Stomach smooth muscle (tissue), 2 donors: Measurements from ENCODE around the gene RPL7A.
"Not testable (repeated sequence)": the region's sequence is repeated elsewhere in the genome, so short reads cannot be mapped to it uniquely, and the experiment has no call there.

Experiments used
- H3K27ac ChIP-seq: one replicate; pipeline ENCODE4 v1.7.0; 2013; ENCODE audit warnings: mild to moderate bottlenecking, low read length, inconsistent platforms
- H3K27me3 ChIP-seq, 2 donors: one replicate each; pipeline ENCODE4 v1.7.0; 2013; ENCODE audit warnings: low read length in 2 of 2; ENCODE audit not compliant: insufficient read depth in 2 of 2, control insufficient read depth in 1 of 2
- H3K36me3 ChIP-seq, 2 donors: one replicate each; pipeline ENCODE4 v1.7.0; 2013; ENCODE audit warnings: low read length in 2 of 2; ENCODE audit not compliant: control insufficient read depth in 2 of 2, insufficient read depth in 2 of 2
- H3K4me1 ChIP-seq: one replicate; pipeline ENCODE4 v1.7.0; 2013; ENCODE audit warnings: low read length; ENCODE audit not compliant: control insufficient read depth, insufficient read depth
- H3K4me3 ChIP-seq, 2 donors: one replicate each; pipeline ENCODE4 v1.7.0; 2013; ENCODE audit warnings: low read length in 2 of 2
- H3K9ac ChIP-seq, 2 donors: one replicate each; pipeline ENCODE4 v1.7.0; 2013; ENCODE audit warnings: low read length in 2 of 2, mild to moderate bottlenecking in 1 of 2
- H3K9me3 ChIP-seq, 2 donors: one replicate each; pipeline ENCODE4 v1.7.0; 2013; ENCODE audit warnings: low read length in 2 of 2; ENCODE audit not compliant: control insufficient read depth in 2 of 2
- donor health status: healthy.
- donor health status: Pancreatic carcinoma.

RPL7A gene

DNA sequence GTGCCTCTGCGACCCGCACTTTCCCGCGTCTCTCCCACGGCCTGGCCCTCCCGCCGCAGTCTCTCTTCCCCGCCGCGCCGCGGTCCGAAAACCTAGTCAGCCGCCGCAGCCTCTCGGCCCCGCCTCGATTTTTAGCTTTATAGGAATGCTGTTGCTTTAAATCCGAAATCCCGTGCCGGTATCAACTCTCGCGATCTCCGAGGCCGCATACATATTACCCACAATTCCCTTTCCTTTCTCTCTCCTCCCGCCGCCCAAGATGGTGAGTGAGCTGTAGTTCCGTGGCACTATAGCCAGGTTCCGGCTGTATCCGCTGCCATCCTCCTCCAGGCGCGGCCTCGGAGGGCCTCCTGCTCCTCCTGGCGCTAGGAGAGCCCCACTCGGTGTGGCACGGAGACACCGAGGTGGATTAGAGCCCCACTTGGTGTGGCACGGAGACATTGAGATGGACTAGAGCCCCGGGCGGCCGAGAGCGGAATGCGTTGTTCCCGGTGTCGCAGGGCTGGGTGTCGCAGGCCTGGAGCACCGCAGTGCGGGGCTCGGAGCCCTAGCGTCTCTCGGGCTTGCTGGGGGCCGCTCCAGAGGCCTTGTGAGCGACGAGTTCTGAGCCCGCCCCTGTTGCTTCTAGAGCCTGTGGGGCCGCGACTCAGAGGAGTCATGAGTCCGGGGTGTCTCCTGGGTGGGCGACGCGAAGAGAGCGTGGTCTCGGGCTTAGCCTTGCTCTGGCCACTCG lies at the start of gene RPL7A, which contains the start of gene MED22:
RPL7A (plus strand) TSS at position 234 of the 733 bp plus-strand sequence; CDS start at position 260, 26 bp downstream.
MED22 (minus strand) TSS at position 147 of the 733 bp plus-strand sequence. CDS start 1,469 bp downstream, outside the sequence.
- Histone ChIP-seq H3K36me3 (peaks cover 59 to 61% of the 10 kb centered on the region in 2 donors), H3K9ac (peak within 1 kb of the TSS; percentile 98), H3K27ac (peak within 1 kb of the TSS; percentile 94), H3K4me1 (peaks cover 31% of the 10 kb centered on the region), H3K4me3 (peak within 1 kb of the TSS; percentile 98 to 99), H3K27me3 (no peaks in the 10 kb centered on the region), H3K9me3 (no peaks in the 10 kb centered on the region)

DNA sequence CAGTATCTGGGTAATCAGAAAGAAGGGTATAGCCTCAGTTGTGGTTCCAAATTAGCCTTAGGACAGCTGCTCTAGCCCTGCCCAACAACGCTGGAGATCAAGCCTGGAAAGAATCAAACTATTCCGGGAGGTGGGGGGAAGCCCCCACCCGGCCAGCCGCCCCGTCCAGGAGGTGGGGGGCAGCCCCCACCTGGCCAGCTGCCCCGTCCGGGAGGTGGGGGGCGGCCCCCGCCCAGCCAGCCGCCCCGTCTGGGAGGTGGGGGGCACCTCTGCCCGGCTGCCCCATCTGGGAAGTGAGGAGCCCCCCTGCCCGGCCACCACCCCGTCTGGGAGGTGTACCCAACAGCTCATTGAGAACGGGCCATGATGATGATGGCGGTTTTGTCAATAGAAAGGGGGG lies 48.0 kb upstream of the RPL7A start:
- not testable (repeated sequence) for H3K9ac ChIP-seq, H3K36me3 ChIP-seq, H3K4me3 ChIP-seq, H3K27me3 ChIP-seq, H3K9me3 ChIP-seq, H3K27ac ChIP-seq, H3K4me1 ChIP-seq

DNA sequence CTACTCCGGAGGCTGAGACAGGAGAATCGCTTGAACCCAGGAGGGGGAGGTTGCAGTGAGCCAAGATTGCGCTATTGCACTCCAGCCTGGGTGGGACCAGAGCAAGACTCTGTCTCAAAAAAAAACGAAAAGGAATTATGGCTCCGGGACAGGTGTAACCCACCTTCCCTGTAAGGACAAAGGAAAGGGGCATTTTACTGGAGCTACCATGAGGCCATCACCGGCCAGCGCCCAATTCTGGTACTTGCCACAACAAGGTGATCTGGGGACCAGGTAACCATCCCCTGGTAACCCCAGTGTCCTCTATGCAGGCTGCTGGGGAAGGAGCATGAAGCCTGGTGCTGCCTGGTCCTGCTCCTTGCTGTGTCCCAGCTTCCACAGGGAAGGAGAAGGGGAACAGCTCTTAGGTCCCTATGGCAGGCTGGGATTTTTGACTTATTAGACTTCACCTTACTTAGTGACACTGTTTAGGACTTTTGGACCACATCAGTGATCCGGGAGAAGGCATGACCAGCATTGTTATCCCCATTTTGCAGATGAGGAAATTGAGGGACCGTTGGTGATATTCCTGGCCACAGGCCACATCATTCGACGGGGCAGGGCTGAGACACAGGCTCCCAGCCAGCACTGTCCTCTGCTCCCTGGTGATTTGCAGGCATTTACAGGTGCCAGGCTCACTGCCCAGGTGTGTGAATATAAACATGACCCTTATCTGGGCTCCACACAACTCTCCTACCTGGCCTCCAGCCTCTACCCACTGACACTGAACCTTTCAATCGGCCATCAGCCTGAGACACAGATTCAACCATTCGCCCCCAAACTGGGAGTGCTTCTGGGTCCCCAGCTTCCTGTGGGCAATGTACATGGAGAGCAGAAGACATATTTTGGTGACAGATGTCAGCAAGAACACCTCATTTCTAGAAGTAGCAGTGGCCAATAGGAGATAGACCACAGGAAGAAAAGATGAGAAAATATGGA lies 46.5 kb upstream of the RPL7A start:
- no peaks in the 10 kb centered on the region for H3K9me3 ChIP-seq
- no peaks in the 10 kb centered on the region for H3K4me1 ChIP-seq
- peaks cover 0 to 9% of the 10 kb centered on the region in 2 donors for H3K27me3 ChIP-seq
- no peaks in the 10 kb centered on the region for H3K36me3 ChIP-seq
- no peak overlapping the region for H3K4me3 ChIP-seq
- H3K27ac ChIP-seq: no peak overlapping the region
- no peak overlapping the region for H3K9ac ChIP-seq

DNA sequence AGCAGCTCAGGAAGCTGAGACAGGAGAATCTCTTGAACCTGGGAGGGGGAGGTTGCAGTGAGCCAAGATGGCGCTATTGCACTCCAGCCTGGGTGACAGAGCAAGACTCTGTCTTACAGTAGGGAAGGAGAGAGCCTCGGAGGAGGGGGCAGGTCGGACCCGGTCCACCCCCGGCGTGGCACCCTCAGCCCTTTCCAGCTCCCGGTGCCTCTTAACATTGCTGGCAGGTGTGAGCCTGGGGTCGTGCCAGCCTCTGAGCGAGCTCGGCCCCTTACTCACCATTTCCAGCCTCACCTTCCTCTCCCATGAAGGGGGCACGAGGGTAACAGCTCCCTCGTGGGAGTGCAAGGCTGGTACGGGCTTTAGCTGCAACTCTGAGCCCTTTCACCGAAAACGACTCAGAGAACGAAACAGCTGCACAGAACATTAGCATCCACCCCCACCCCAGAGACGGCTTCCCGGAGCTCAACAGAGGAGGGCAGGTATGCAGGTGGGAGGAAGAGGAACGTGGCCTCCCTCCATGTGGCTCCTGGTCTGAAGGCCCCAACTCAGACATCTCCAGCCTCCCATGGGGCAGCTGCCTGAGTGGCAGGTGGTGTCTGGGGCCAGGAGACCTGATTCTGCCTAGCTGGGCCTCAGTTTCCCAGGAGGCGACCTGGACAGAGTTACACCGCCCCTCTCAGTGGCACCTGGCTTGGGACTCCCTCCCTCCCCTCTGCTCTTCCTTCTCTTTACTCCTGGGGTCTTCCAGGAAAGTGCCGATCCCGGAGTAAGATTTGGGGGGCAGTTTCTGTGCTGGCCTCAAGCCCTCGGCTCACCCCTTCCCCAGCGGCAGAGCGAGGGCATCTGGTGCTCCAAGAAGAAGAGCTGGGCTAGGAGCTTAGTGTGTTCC lies 44.5 kb upstream of the RPL7A start:
- H3K4me1 ChIP-seq: no peaks in the 10 kb centered on the region
- H3K36me3 ChIP-seq: no peaks in the 10 kb centered on the region
- no peak overlapping the region for H3K9ac ChIP-seq
- H3K27ac ChIP-seq: no peak overlapping the region
- no peak overlapping the region for H3K4me3 ChIP-seq
- H3K9me3 ChIP-seq: no peaks in the 10 kb centered on the region
- H3K27me3 ChIP-seq: peaks cover 0 to 9% of the 10 kb centered on the region in 2 donors

DNA sequence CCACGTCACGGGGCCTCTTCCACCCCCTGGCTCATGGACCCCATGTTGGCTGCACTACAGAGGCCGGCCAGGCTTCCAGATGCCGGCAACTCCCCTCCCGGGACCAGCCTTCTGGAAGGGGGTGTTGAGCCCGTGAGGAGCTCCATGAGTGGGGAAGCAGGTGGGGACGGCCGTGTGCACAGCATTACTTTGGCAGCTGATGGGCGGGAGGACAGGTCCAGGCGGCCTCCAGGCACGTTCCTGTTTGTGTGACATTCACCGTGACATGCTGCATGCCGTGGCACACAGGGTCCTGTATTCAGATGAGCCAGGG lies 43.9 kb upstream of the RPL7A start:
- Histone ChIP-seq H3K4me1 (no peaks in the 10 kb centered on the region), H3K9ac (no peak overlapping the region), H3K9me3 (no peaks in the 10 kb centered on the region), H3K27ac (no peak overlapping the region), H3K36me3 (no peaks in the 10 kb centered on the region), H3K4me3 (no peak overlapping the region), H3K27me3 (peaks cover 0 to 9% of the 10 kb centered on the region in 2 donors)

DNA sequence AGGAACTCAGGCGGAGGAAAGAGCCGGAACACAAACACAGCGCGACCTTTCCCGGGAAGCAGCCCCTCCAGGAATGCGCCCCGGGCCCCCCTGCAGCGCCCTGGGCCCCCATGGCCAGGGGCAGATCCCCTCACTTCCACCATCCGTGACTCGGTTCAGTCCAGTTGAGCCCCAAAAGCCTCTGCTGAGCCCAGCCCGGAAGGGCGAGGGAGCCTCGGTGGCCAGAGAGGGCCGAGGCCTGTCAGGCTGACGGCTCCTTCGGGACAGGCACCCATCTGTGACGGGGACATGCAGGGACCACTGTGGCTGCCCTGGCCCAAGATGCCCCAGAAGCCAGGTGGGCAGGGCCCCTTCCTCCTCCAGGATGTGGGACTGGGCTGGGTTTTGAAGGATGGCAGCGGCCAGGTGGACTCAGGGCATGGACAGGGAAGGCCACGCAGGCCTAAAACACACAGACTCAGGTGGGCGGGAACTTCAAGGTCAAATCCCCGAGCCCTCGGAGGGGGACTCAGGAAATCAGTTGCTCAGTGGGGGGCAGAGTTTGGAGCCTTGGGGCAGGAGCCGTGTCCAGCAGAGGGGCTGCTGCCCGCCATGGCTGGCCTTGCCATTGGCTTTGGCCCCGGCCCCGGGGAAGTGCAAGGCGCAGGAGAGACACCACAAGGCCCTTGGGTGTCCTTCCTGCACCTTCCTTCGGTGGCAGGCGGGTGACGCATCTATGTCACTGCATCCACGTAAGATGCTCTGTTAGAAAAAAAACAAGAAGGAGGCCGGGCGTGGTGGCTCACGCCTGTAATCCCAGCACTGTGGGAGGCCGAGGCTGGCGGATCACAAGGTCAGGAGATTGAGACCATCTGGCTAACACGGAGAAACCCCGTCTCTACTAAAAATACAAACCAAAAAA lies 43.3 kb upstream of the RPL7A start:
- Histone ChIP-seq H3K9me3 (no peaks in the 10 kb centered on the region), H3K4me1 (no peaks in the 10 kb centered on the region), H3K27ac (no peak overlapping the region), H3K9ac (no peak overlapping the region), H3K4me3 (no peak overlapping the region), H3K27me3 (peaks cover 0 to 12% of the 10 kb centered on the region in 2 donors), H3K36me3 (no peaks in the 10 kb centered on the region)

DNA sequence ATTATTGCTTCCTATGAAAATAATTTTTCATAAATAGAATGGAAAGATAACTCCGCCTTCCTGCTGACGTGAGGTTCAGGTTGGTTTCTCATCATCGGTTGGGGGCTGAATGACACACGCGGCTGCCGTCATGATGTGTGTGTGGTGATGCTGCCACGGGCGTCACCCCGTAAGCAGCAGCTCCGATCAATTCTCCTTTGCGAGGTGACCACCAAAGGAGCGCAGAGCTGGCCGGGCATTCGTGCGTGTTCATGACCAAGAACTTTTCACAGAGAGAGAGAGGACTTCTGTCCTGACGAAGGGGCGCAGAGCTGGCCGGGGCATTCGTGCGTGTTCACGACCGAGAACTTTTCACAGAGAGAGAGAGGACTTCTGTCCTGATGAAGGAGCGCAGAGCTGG lies 42.3 kb upstream of the RPL7A start:
- no peaks in the 10 kb centered on the region for H3K36me3 ChIP-seq
- H3K9me3 ChIP-seq: no peaks in the 10 kb centered on the region
- no peak overlapping the region for H3K9ac ChIP-seq
- H3K4me1 ChIP-seq: no peaks in the 10 kb centered on the region
- H3K27ac ChIP-seq: no peak overlapping the region
- no peak overlapping the region for H3K4me3 ChIP-seq
- peaks cover 0 to 12% of the 10 kb centered on the region in 2 donors for H3K27me3 ChIP-seq

DNA sequence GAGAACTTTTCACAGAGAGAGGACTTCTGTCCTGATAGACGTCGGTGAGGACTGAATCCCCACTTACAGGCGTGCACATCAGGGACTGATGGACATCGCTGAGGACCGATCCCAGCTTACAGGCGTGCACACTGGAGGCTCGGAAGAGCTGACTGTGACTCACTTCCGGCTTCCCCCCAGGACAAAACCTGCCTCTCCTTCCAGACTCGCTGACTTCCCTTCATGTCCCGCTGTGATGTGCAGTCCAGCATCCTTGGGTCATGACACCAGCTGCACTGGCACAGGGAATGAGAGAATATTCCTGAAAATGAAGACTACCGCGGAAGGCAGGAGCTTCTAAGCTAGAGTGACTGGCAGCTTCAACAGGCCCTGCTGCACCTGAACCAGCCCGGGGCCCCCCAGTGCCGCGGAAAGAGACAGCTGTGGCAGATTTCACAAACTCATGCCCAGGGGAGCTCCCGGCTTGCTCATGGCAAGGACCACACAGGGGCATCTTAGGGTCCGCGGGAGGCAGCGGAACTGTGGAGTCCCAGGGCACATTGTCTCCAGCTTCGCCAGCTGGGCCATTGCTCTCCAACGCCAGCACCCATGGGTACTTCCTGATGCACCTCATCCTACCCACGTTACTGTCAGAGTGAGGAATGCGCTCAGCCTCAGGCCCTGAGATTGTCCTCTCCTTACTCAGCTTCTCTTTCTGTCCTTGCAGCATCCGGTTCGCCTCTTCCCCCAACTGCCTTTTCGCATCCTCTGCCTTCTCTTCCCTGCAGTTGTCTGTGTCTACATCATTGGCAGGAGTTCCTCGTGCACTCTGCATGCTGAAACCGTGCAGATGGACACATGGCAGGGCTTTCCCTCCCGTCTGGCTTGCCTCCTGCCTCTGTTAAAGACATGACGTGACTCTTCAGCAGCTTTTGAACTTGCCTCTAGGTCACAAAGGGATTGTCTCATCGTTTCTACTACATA lies 41.5 kb upstream of the RPL7A start:
- Histone ChIP-seq H3K27ac (no peak overlapping the region), H3K27me3 (peaks cover 0 to 12% of the 10 kb centered on the region in 2 donors), H3K4me3 (no peak overlapping the region), H3K9ac (no peak overlapping the region), H3K36me3 (no peaks in the 10 kb centered on the region), H3K4me1 (no peaks in the 10 kb centered on the region), H3K9me3 (no peaks in the 10 kb centered on the region)

DNA sequence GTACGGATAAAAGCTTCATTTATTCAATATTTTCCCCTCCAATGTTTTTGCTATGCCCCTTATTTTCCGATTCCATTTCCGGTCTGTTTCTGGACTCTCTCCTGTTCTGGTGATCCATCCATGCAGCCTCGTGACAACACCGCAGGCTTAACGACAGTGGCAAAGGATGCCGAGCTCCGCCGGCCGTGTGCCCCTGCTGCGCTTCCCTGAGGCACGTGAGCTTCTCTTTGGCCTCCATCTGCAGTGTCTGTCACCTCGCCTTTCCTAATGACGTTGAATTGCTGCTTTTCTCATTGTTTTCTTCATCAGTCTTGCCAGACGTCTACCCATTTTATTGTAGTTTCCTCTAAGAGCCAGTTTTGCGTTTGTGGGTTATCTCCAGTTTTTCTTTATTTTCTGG lies 40.7 kb upstream of the RPL7A start:
- H3K4me1 ChIP-seq: no peaks in the 10 kb centered on the region
- no peak overlapping the region for H3K9ac ChIP-seq
- no peaks in the 10 kb centered on the region for H3K9me3 ChIP-seq
- H3K36me3 ChIP-seq: no peaks in the 10 kb centered on the region
- H3K4me3 ChIP-seq: no peak overlapping the region
- H3K27me3 ChIP-seq: peaks cover 0 to 10% of the 10 kb centered on the region in 2 donors
- no peak overlapping the region for H3K27ac ChIP-seq
